GM19468 (cell line): ENCODE data around the gene HPS1.

Experiments used
- ATAC-seq: cut with Tn5 transposase; IDR thresholded peaks from one replicate; pipeline ENCODE4 v1.9.1; 2021; ENCODE audit warnings: mild to moderate bottlenecking, moderate library complexity, moderate number of reproducible peaks; ENCODE audit not compliant: unreplicated experiment; ENCODE audit errors: extremely low read depth

HPS1 gene

DNA sequence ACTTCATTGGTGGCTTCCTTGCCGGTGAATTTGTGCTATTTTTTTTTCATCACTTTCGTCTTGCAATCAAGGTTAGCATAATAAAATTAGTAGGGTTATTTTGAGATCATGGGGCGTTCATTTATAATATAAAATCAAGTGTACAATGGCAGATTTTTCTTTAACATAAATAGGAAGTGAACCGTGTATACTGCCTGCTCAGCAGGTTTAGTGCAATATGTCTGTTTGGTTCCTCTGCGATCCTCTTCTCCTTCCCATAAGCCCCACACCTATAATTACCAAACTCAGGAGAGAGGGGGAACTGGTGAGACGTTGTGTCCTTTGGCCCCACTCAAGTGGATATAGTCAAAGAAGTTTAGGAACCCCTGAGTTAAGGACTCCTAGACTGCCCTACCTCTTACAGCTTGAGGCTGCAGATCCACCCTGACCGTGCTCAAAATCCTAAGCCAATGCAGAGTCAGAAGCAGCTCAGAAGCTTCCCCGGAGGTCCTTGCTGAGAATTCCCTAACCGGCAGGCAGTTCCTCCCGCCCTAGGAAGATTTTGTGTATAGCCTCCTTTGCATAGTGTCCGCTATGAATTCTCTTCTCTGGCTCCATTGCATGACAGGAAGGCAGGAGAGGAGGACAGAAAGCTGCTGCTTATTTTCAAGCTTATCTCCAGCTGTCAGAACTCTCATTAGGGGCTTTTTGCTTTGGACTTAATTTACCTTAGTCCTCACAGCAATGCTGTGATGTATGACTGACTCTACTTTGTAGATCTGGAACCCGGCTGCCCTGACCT lies 73.3 kb downstream of the HPS1 start:
- no peak for ATAC-seq

DNA sequence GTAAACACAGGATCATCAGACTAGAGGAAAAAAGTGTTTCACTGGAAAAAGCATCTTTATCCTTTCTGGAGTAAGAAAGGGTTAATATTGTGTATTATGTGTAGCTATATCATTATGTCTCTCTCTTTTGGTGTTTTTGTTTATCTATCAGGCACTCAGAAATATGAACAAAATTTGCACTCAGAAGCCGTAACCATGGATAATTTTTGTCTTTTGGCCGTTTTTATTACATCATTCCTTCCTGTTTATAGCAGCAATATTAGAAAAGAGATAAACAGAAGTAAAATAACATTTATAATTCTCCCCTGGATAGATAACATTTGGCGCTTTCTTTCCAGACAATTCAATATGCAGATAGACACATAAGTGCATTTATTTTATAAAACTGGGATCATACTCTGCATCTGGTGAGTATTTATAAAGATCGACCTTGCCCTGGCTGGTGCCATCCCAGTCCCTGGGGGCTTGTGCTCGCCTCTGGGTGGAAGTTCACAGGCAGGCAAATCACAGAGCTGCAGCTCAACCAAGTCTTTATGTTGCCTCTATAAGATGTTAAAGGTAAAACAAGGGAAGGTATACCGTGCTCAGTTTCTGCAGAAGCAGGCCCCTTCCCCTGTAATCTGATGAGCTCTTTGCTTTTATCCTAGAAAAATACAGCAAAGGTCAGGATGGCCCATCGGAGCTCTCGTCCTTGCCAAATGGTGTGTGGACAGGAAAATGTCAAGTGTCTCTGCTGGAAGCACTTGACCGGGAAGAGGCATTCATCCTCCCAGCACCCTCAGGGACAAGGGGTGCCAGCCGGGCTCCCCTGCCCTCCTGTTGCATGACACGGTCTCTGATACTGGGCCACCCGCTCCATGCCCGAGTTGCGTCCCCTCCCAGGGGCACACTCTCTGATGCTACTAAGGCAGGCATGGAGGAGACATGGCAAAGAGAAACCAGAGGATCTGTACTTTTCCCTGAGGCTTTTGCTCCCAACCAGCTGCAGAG lies 75.6 kb downstream of the HPS1 start:
- ATAC-seq = no peak

DNA sequence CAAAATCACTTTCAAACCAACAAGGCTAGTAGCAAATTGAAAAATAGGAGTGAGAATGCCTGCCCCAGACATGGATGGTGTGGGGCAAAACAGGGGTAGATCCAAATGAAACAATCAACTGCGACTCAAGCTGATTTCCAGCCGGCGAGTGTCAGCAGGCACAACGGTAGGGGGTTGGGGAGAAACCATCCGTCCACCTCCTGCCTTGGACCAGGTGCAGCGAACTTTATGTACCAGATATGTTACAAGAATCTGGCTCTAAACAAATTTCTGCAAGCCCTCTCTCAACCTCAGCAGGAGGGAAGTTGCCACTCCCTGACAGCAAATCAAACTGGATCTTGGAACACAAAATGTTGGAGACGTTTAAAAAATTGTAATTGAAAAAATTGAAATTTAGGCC lies 76.9 kb downstream of the HPS1 start:
- no peak for ATAC-seq

DNA sequence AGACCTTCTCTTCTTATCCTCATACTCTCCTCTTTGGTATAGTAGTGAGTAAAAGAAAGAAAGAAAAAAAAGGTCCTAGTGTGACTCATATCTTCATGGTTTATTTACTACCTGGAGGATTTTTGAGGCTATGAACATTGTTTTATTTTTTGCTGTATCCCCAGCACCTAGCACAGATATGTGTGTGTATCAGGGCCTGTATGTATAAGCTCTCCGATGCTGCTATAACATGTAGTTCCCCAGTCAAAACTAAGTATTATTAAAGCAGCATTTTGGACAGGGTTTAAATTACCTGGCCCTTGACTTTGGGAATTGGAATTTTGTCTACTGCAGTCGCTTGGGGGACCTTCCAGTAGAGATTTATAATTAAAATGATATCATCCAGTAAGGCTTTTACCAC lies 78.1 kb downstream of the HPS1 start:
- ATAC-seq = no peak

DNA sequence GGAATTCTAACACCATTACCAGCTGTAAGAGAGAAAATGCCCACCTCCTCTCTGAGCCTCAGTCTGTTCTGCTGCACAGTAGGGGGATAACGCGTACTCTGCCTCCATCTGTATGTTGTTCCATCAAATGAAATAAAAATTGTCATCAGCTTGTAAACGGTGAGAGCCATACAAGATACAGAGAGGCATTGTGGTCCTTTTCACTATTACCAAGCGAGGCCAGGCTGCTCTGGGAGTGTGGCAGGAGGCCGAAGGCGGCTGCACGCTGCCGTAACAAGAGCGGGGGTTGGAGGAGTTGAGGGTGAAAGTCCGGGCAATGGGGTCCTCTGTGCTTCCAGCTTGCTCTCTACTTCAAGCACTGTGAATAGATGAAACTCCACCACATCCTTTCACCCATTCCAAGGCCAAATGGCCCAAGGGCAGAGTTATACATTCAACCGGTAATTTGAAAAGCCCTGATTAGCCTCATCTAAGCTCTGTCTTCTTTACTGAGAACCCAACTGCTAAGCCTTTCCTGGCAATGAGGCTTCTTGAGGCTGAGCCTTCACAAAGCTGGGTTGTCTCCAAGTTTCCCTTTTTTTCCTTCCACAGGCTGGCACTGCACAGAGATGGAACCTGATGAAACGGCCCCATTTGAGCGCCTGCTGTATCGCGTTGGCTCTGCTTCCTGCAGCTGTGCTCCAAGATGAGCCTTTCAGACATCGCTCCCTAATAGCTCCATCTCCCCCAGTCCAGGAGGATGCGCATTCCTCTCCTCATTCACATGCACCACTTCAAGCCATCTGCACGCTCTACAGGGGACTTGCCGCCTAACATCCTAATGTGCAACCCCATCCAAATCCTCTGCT lies 78.9 kb downstream of the HPS1 start:
- no peak for ATAC-seq
